H9 (cell line): ENCODE data around the gene TNFRSF19. TPM values are rescaled to one million over a fixed set of nuclear protein-coding genes. Genes with fewer than 3 reads are reported as not detected.

ENCODE experiments used
- DNase-seq: peaks from one replicate; pipeline ENCODE4 v3.0.0-alpha.2; 2017
- H2AFZ ChIP-seq: one replicate; pipeline ENCODE4 v1.6.1; 2013; ENCODE audit warnings: mild to moderate bottlenecking, low read length, control low read depth, moderate library complexity
- H2AK5ac ChIP-seq: 2 replicates; pipeline ENCODE4 v1.6.1; 2013; ENCODE audit warnings: low read length, control low read depth, mixed read lengths; ENCODE audit not compliant: insufficient read length
- H2BK120ac ChIP-seq: one replicate; pipeline ENCODE4 v1.6.1; 2013; ENCODE audit warnings: low read depth, mild to moderate bottlenecking, low read length, control low read depth, inconsistent platforms; ENCODE audit not compliant: poor library complexity, severe bottlenecking
- H2BK12ac ChIP-seq: 2 replicates; pipeline ENCODE4 v1.6.1; 2013; ENCODE audit warnings: low read length, control low read depth, mixed read lengths, low read depth; ENCODE audit not compliant: insufficient read length
- H2BK15ac ChIP-seq: 2 replicates; pipeline ENCODE4 v1.6.1; 2013; ENCODE audit warnings: low read depth, low read length, control low read depth
- H2BK20ac ChIP-seq: one replicate; pipeline ENCODE4 v1.6.1; 2013; ENCODE audit warnings: low read depth, mild to moderate bottlenecking, low read length, control low read depth, inconsistent platforms; ENCODE audit not compliant: poor library complexity, severe bottlenecking
- H2BK5ac ChIP-seq: 2 replicates; pipeline ENCODE4 v1.6.1; 2013; ENCODE audit warnings: low read length, control low read depth, mixed read lengths; ENCODE audit not compliant: insufficient read length
- H3K14ac ChIP-seq: 2 replicates; pipeline ENCODE4 v1.6.1; 2013; ENCODE audit warnings: low read length, control low read depth; ENCODE audit not compliant: insufficient read depth
- H3K18ac ChIP-seq: 2 replicates; pipeline ENCODE4 v1.6.1; 2013; ENCODE audit warnings: low read depth, mild to moderate bottlenecking, mixed read lengths, low read length, control low read depth; ENCODE audit not compliant: insufficient read length
- H3K23ac ChIP-seq: 2 replicates; pipeline ENCODE4 v1.6.1; 2013; ENCODE audit warnings: low read length, control low read depth, mixed read lengths, low read depth; ENCODE audit not compliant: insufficient read length
- H3K23me2 ChIP-seq: 2 replicates; pipeline ENCODE4 v1.6.1; 2013; ENCODE audit warnings: low read depth, mild to moderate bottlenecking, mixed read lengths, low read length, control low read depth; ENCODE audit not compliant: insufficient read length, poor library complexity, severe bottlenecking
- H3K27ac ChIP-seq: 2 replicates; pipeline ENCODE4 v1.5.1; 2013; ENCODE audit warnings: low read length, control low read depth, mixed read lengths, low read depth; ENCODE audit not compliant: insufficient read length
- H3K27me3 ChIP-seq: 2 replicates; pipeline ENCODE4 v1.6.1; 2013; ENCODE audit warnings: low read length, control low read depth, inconsistent platforms; ENCODE audit not compliant: insufficient read depth
- H3K4ac ChIP-seq: 2 replicates; pipeline ENCODE4 v1.6.1; 2013; ENCODE audit warnings: low read depth, mild to moderate bottlenecking, control low read depth, inconsistent platforms, low read length, moderate library complexity
- H3K4me1 ChIP-seq: 2 replicates; pipeline ENCODE4 v1.6.1; 2013; ENCODE audit warnings: low read length, control low read depth, inconsistent platforms; ENCODE audit not compliant: insufficient read depth
- H3K4me2 ChIP-seq: 2 replicates; pipeline ENCODE4 v1.6.1; 2013; ENCODE audit warnings: low read length, control low read depth, mixed read lengths; ENCODE audit not compliant: insufficient read length, insufficient read depth
- H3K56ac ChIP-seq: 2 replicates; pipeline ENCODE4 v1.6.1; 2013; ENCODE audit warnings: low read depth, mild to moderate bottlenecking, mixed read lengths, low read length, control low read depth; ENCODE audit not compliant: insufficient read length
- H3K79me1 ChIP-seq: 2 replicates; pipeline ENCODE4 v1.6.1; 2013; ENCODE audit warnings: low read depth, mild to moderate bottlenecking, moderate library complexity, low read length, control low read depth, inconsistent platforms; ENCODE audit not compliant: insufficient read depth, poor library complexity, severe bottlenecking
- H3K79me2 ChIP-seq: 2 replicates; pipeline ENCODE4 v1.6.1; 2013; ENCODE audit warnings: low read length, control low read depth, inconsistent platforms; ENCODE audit not compliant: insufficient read depth
- H3K9ac ChIP-seq: 2 replicates; pipeline ENCODE4 v1.6.1; 2013; ENCODE audit warnings: low read length, control low read depth, mixed read lengths; ENCODE audit not compliant: insufficient read length; ENCODE audit errors: extremely low read depth
- H3K9me3 ChIP-seq: one replicate; pipeline ENCODE4 v1.6.1; 2013; ENCODE audit warnings: low read depth, low read length, inconsistent platforms; ENCODE audit not compliant: control insufficient read depth
- H3T11ph ChIP-seq: one replicate; pipeline ENCODE4 v1.6.1; 2013; ENCODE audit warnings: mild to moderate bottlenecking, low read length, control low read depth, inconsistent platforms
- H4K20me1 ChIP-seq: one replicate; pipeline ENCODE4 v1.6.1; 2013; ENCODE audit not compliant: control insufficient read depth, insufficient read length, insufficient read depth
- H4K5ac ChIP-seq: 2 replicates; pipeline ENCODE4 v1.6.1; 2013; ENCODE audit warnings: low read depth, mild to moderate bottlenecking, mixed read lengths, low read length, control low read depth; ENCODE audit not compliant: insufficient read length
- H4K8ac ChIP-seq: replicated peaks from 2 replicates; pipeline ENCODE4 v1.6.1; 2013; ENCODE audit warnings: low read length, control low read depth, mixed read lengths, low read depth; ENCODE audit not compliant: insufficient read length
- H4K91ac ChIP-seq: 2 replicates; pipeline ENCODE4 v1.6.1; 2013; ENCODE audit warnings: low read depth, mild to moderate bottlenecking, moderate library complexity, mixed read lengths, low read length, control low read depth; ENCODE audit not compliant: insufficient read length
- H3K27ac Mint-ChIP-seq, 3 experiments: 2 replicates in 2 of 3; 3 replicates in 1 of 3; pipeline ENCODE4 v1.8.0; 2020 to 2021; ENCODE audit warnings: mixed read lengths in 3 of 3, mild to moderate bottlenecking in 1 of 3, moderate library complexity in 1 of 3
- H3K27me3 Mint-ChIP-seq: 2 replicates; pipeline ENCODE4 v1.8.0; 2021; ENCODE audit warnings: low read depth, mild to moderate bottlenecking, moderate library complexity, mixed read lengths
- H3K36me3 Mint-ChIP-seq, 3 experiments: 2 replicates in 2 of 3; 3 replicates in 1 of 3; pipeline ENCODE4 v1.8.0; 2020 to 2021; ENCODE audit warnings: low read depth in 3 of 3, mixed read lengths in 3 of 3; ENCODE audit not compliant: insufficient read depth in 1 of 3
- H3K4me1 Mint-ChIP-seq, 2 experiments: 2 replicates each; pipeline ENCODE4 v1.8.0; 2020; ENCODE audit warnings: mixed read lengths in 2 of 2
- H3K4me3 Mint-ChIP-seq, 2 experiments: 2 replicates in 1 of 2; 3 replicates in 1 of 2; pipeline ENCODE4 v1.8.0; 2020 to 2021; ENCODE audit warnings: mild to moderate bottlenecking in 2 of 2, mixed read lengths in 2 of 2, moderate library complexity in 1 of 2
- H3K9me3 Mint-ChIP-seq, 2 experiments: 2 replicates in 1 of 2; 3 replicates in 1 of 2; pipeline ENCODE4 v1.8.0; 2020; ENCODE audit warnings: mild to moderate bottlenecking in 2 of 2, mixed read lengths in 2 of 2, moderate library complexity in 1 of 2
- CTCF ChIP-seq: fragments of 200-600 bp; sonication (generic); conservative IDR thresholded peaks from 3 replicates; pipeline ENCODE4 v1.8.0; 2021; ENCODE audit warnings: antibody characterized with exemption, mild to moderate bottlenecking
- WGBS: extraction: QIAGEN DNeasy Blood & Tissue Kit; methylation state at CpG from one replicate; pipeline ENCODE4 v1.1.7; 2013; ENCODE audit warnings: missing lambda C conversion rate, low lambda C conversion rate, mixed read lengths; ENCODE audit not compliant: insufficient read length; ENCODE audit errors: extremely low coverage; 5-methylcytosine and 5-hydroxymethylcytosine counted together
- total RNA-seq: library from RNA; stranded (reverse); gene quantifications from 2 replicates; pipeline ENCODE4 v1.2.1, GENCODE V29; 2021

Gene TNFRSF19
- total RNA-seq, 1 experiment from 2014 or later: 2.7 TPM

DNA sequence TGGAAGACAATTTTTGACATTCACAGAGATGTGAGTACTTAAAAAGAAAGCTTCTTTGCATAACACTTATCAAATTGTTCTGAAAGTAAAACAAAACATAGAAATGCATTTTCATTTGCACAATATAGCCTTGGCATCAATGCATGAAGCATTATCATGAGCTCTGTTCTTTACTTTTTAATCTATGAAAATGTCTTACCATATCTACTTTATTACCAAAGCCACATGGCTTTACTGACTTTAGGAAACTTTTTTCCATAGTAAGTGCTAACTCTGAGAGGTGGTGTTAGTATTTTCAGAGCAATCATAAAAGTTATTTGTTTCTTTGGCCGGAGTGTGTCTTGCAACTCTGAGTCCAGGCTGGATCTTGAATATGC lies 10.5 kb downstream of the TNFRSF19 start:
- no peak overlapping the region for H3K27ac ChIP-seq
- H3K4ac ChIP-seq: no peak overlapping the region
- no peak overlapping the region for H3K23ac ChIP-seq
- no peaks in the 10 kb centered on the region for H3K4me1 ChIP-seq
- no peaks in the 10 kb centered on the region for H3K79me1 ChIP-seq
- no peak for DNase-seq
- H2BK5ac ChIP-seq: no peak overlapping the region
- H3K27me3 Mint-ChIP-seq: peaks cover 44% of the 10 kb centered on the region
- H3K18ac ChIP-seq: no peak overlapping the region
- no peaks in the 10 kb centered on the region for H4K20me1 ChIP-seq
- H3K27ac Mint-ChIP-seq: no peak overlapping the region
- no peak overlapping the region for H3K4me3 Mint-ChIP-seq
- no peaks in the 10 kb centered on the region for H3K9me3 Mint-ChIP-seq
- no peak overlapping the region for H2BK20ac ChIP-seq
- H4K5ac ChIP-seq: no peak overlapping the region
- H2AFZ ChIP-seq: no peak overlapping the region
- H3K79me2 ChIP-seq: no peaks in the 10 kb centered on the region
- H4K8ac ChIP-seq: no peak overlapping the region
- H3K4me1 Mint-ChIP-seq: peaks cover 18 to 20% of the 10 kb centered on the region in 2 experiments
- H2BK120ac ChIP-seq: no peak overlapping the region
- H3K56ac ChIP-seq: no peak overlapping the region
- H2BK12ac ChIP-seq: no peak overlapping the region
- TF ChIP-seq CTCF: no peak
- no peak overlapping the region for H4K91ac ChIP-seq
- H3K9me3 ChIP-seq: no peaks in the 10 kb centered on the region
- H2AK5ac ChIP-seq: no peak overlapping the region
- H3K27me3 ChIP-seq: peaks cover 12% of the 10 kb centered on the region; the same call in 1 of the 2 replicates
- WGBS: no CpG with 5 or more reads among the region's 1 CpG
- no peak overlapping the region for H3K14ac ChIP-seq
- no peaks in the 10 kb centered on the region for H3K36me3 Mint-ChIP-seq
- H3T11ph ChIP-seq: no peak overlapping the region
- peaks cover 4% of the 10 kb centered on the region for H3K23me2 ChIP-seq
- H2BK15ac ChIP-seq: no peak overlapping the region
- no peak overlapping the region for H3K4me2 ChIP-seq
- H3K9ac ChIP-seq: no peak overlapping the region
